K562 (cell line): ENCODE results near the gene CTDSPL2. TPM values are rescaled to one million over a fixed set of nuclear protein-coding genes. Genes with fewer than 3 reads are reported as not detected.
A peak's percentile ranks its signal among the peaks of the same experiment; 100 is the strongest.

ENCODE experiments used
- ATAC-seq: fragments of 200-7000 bp; cut with Tn5 transposase; 3 replicates; pipeline ENCODE4 v1.9.1; 2020; ENCODE audit warnings: moderate library complexity
- BruUV-seq: library from RNA; stranded (reverse); fragments of 400-500 nt; replicated peaks from 2 replicates; lab custom pipeline; 2021; lab: Mats Ljungman, UMichigan
- CTCF ChIA-PET: fragments of 300-600 bp; formaldehyde crosslinking; extraction: SDS; loops from one replicate; lab custom pipeline; 2021; ENCODE audit warnings: low intra/inter-chr PET ratio; lab: Yijun Ruan, JAX
- POLR2A ChIA-PET: fragments of 300-600, 350-650 bp; sonication (Branson Sonifier 250); formaldehyde crosslinking; extraction: SDS; loops from one replicate; lab custom pipeline; 2021; ENCODE audit warnings: antibody characterized with exemption, inconsistent platforms; lab: Yijun Ruan, JAX
- DNase-seq, 4 experiments: peaks; one replicate each; pipeline versions ENCODE4 v3.0.0 to v3.0.0-alpha.2; 2011 to 2018; ENCODE audit warnings: low spot score in 3 of 4, mixed read lengths in 3 of 4; ENCODE audit errors: extremely low read depth in 1 of 4
- FAIRE-seq: peaks from 2 replicates; lab custom pipeline; 2011; peaks lifted over from hg19 to GRCh38; lab: Jason Lieb, UNC
- H2AFZ ChIP-seq: 2 replicates; pipeline ENCODE4 v1.6.0; 2011; ENCODE audit warnings: low read depth, low read length, control low read depth, inconsistent platforms
- H3K27ac ChIP-seq: fragments of 200-600 bp; 3 replicates; pipeline ENCODE4 v1.8.0; 2011; ENCODE audit warnings: low read depth, mild to moderate bottlenecking, control low read depth, inconsistent platforms, low read length, moderate library complexity, mixed read lengths; ENCODE audit errors: extremely low read depth
- H3K27me3 ChIP-seq, 2 experiments: fragments of 300-600 bp in 1 of 2; 2 replicates in 1 of 2; 3 replicates in 1 of 2; pipeline versions ENCODE4 v1.6.0 to v1.8.0; 2011; ENCODE audit warnings: inconsistent platforms in 2 of 2, low read length in 2 of 2, mild to moderate bottlenecking in 1 of 2, mixed read lengths in 1 of 2, moderate library complexity in 1 of 2; ENCODE audit not compliant: control insufficient read depth in 2 of 2, insufficient read depth in 2 of 2
- H3K36me3 ChIP-seq: fragments of 300-600 bp; 3 replicates; pipeline ENCODE4 v1.8.0; 2011; ENCODE audit warnings: mild to moderate bottlenecking, low read length, inconsistent platforms; ENCODE audit not compliant: control insufficient read depth, insufficient read depth
- H3K4me1 ChIP-seq, 2 experiments: fragments of 200-600 bp in 1 of 2; replicated peaks in 1 of 2; 2 replicates in 1 of 2; 3 replicates in 1 of 2; pipeline versions ENCODE4 v1.5.1 to v1.8.0; 2011; ENCODE audit warnings: inconsistent platforms in 2 of 2, low read length in 2 of 2, mild to moderate bottlenecking in 1 of 2, mixed read lengths in 1 of 2, moderate library complexity in 1 of 2; ENCODE audit not compliant: control insufficient read depth in 2 of 2, insufficient read depth in 2 of 2
- H3K4me2 ChIP-seq: 2 replicates; pipeline ENCODE4 v1.6.1; 2011; ENCODE audit warnings: low read length, control low read depth, inconsistent platforms, mixed read lengths; ENCODE audit not compliant: insufficient read depth
- H3K4me3 ChIP-seq: fragments of 200-600 bp; sonication (generic), shearing (Covaris generic); 2 replicates; pipeline ENCODE4 v1.5.1; 2016; ENCODE audit warnings: control low read depth, inconsistent platforms
- H3K79me2 ChIP-seq: fragments of 200-600 bp; 3 replicates; pipeline ENCODE4 v1.8.0; 2011; ENCODE audit warnings: low read length, inconsistent platforms; ENCODE audit not compliant: control insufficient read depth, insufficient read depth
- H3K9ac ChIP-seq, 2 experiments: 2 replicates each; pipeline versions ENCODE4 v1.6.0 to v1.6.1; 2011; ENCODE audit warnings: low read depth in 2 of 2, low read length in 2 of 2, control low read depth in 1 of 2, inconsistent platforms in 1 of 2, mild to moderate bottlenecking in 1 of 2, mixed read lengths in 1 of 2; ENCODE audit not compliant: insufficient read depth in 1 of 2
- H3K9me1 ChIP-seq: one replicate; pipeline ENCODE4 v1.6.0; 2011; ENCODE audit warnings: inconsistent platforms, mild to moderate bottlenecking, low read length, moderate library complexity; ENCODE audit not compliant: control insufficient read depth, insufficient read depth
- H3K9me3 ChIP-seq: replicated peaks from 2 replicates; pipeline ENCODE4 v1.5.1; 2011; ENCODE audit warnings: low read depth, low read length, inconsistent platforms; ENCODE audit not compliant: control insufficient read depth, insufficient read depth
- H4K20me1 ChIP-seq: replicated peaks from 2 replicates; pipeline ENCODE4 v1.6.1; 2011; ENCODE audit warnings: low read length, inconsistent platforms, mixed read lengths; ENCODE audit not compliant: control insufficient read depth, insufficient read depth
- CBX8 ChIP-seq: fragments of 200-600 bp; sonication (generic); IDR thresholded peaks from 2 replicates; pipeline ENCODE4 v1.6.1; 2012; ENCODE audit warnings: borderline replicate concordance, mixed run types, low read depth, mild to moderate bottlenecking, moderate library complexity, mixed read lengths, low read length, control low read depth, inconsistent platforms; ENCODE audit not compliant: poor library complexity, severe bottlenecking; ENCODE audit errors: extremely low read depth
- KDM1A ChIP-seq, 2 experiments: fragments of 450-650 bp; IDR thresholded peaks; 2 replicates each; pipeline ENCODE4 v1.6.1; 2016; ENCODE audit warnings: mild to moderate bottlenecking in 2 of 2
- MCM5 ChIP-seq: fragments of 450-650 bp; IDR thresholded peaks from 2 replicates; pipeline ENCODE4 v1.6.1; 2016; ENCODE audit warnings: low read depth
- MYNN ChIP-seq, 2 experiments: sonication (generic); formaldehyde crosslinking in 1 of 2; IDR thresholded peaks; 2 replicates each; pipeline versions ENCODE4 v1.5.0 to v1.6.1; 2016 to 2020; ENCODE audit warnings: antibody characterized with exemption in 1 of 2, missing genetic modification reagents in 1 of 2
- POLR2A ChIP-seq: fragments of 450-650 bp; conservative IDR thresholded peaks from 2 replicates; pipeline ENCODE4 v1.6.1; 2016
- SUPT5H ChIP-seq: fragments of 450-650 bp; IDR thresholded peaks from 2 replicates; pipeline ENCODE4 v1.6.1; 2016
- TGIF2 ChIP-seq: sonication (generic); formaldehyde crosslinking; IDR thresholded peaks from 2 replicates; pipeline ENCODE4 v1.8.1; 2022; ENCODE audit warnings: mild to moderate bottlenecking, missing genetic modification reagents, moderate library complexity
- ZBED1 ChIP-seq: IDR thresholded peaks from 2 replicates; pipeline ENCODE4 v1.6.1; 2014
- ZNF165 ChIP-seq: fragments of 250-450 bp; sonication (Bioruptor Pico); IDR thresholded peaks from 2 replicates; pipeline ENCODE4 v1.4.0; 2020; ENCODE audit warnings: borderline replicate concordance
- WGBS: fragments of 100-300 bp; shearing (Covaris generic); methylation state at CpG from one replicate; pipeline ENCODE4 v1.1.6; 2016; ENCODE audit warnings: low coverage, mixed read lengths; ENCODE audit not compliant: insufficient coverage; ENCODE audit errors: missing lambda C conversion rate; 5-methylcytosine and 5-hydroxymethylcytosine counted together
- in situ Hi-C: fragments of 300-500 bp; cut with MboI; formaldehyde crosslinking; loops from 4 replicates; pipeline ENCODE4 v1.15.0; 2018; ENCODE audit warnings: inconsistent platforms, mixed read lengths
- intact Hi-C: fragments of 100-400 bp; cut with micrococcal nuclease; formaldehyde crosslinking; loops from 2 replicates; pipeline ENCODE4 v1.14.2; 2022
- polyA plus RNA-seq, 8 experiments: library from polyadenylated mRNA; depleted of rRNA in 4 of 8; stranded (reverse) in 5 of 8; unstranded in 3 of 8; fragments of >200 nt; fragmentation: Nextera tagmentation in 2 of 8; fragmentation: Illumina TruSeq in 1 of 8; extraction: Ambion mirVana in 2 of 8; extraction: Trizol in 1 of 8; gene quantifications; 2 replicates each; pipeline versions ENCODE4 v1.2.1 to v1.2.3, GENCODE V29; 2011 to 2014; ENCODE audit warnings: inconsistent platforms in 1 of 8, missing spikeins in 1 of 8
- total RNA-seq, 7 experiments: library from RNA; depleted of rRNA in 6 of 7; stranded (reverse); fragments of >200 nt in 6 of 7; fragmentation: Illumina TruSeq in 2 of 7; extraction: Trizol in 2 of 7; gene quantifications; 2 replicates each; pipeline versions ENCODE4 v1.2.1 to v1.2.3, GENCODE V29; 2011 to 2021; ENCODE audit warnings: low replicate concordance in 1 of 7
- TF ChIP-seq, protein P1 (sequence below): sonication (generic); formaldehyde crosslinking; IDR thresholded peaks from 2 replicates; pipeline ENCODE4 v1.8.0; 2022; ENCODE audit warnings: missing genetic modification reagents, mild to moderate bottlenecking, borderline replicate concordance

Gene CTDSPL2
- total and polyA plus RNA-seq, 9 of the 15 experiments (the other 6 are each of a cell fraction or from before 2014, with no cell fraction given): 16.8 to 79.0 (median 53.1) TPM

DNA sequence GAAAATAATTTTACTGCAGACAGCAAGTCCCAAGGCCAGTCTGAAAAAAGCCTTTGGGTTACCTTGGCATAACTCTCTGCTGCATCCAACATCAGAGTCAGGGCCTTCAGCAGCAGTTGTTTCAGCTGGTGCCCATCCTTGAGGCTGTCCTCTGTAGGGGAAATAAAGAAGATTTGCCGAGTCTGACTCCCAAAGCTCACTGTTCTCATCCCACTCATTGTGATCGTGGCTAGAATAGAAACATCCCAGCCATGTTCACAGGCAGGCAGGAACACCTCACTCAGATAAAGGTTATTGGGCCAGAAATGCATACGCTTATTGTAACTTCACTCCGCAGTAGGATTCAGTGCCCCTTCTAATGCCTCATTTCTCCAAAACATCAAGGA, 138.7 kb downstream of the CTDSPL2 start:
- Histone ChIP-seq H3K9me3 (no peaks in the 10 kb centered on the region; the same call in 1 of the 2 replicates), H3K9ac (no peak overlapping the region), H3K79me2 (no peaks in the 10 kb centered on the region), H3K9me1 (no peaks in the 10 kb centered on the region), H4K20me1 (no peaks in the 10 kb centered on the region), H3K4me1 (no peaks in the 10 kb centered on the region), H3K4me3 (no peak overlapping the region), H3K27me3 (no peaks in the 10 kb centered on the region), H3K4me2 (no peak overlapping the region), H3K27ac (no peak overlapping the region; the same call in 2 of the 3 replicates), H2AFZ (no peak overlapping the region), H3K36me3 (peaks cover 91% of the 10 kb centered on the region)
- 92% methylated on average over 4 of the region's 4 CpGs for WGBS
- BruUV-seq: no TSS peak
- ATAC-seq (no peak; the same call in 2 of the 3 replicates), DNase-seq (no peak), FAIRE-seq (no peak)
- ChIA-PET POLR2A (no interaction called here), CTCF (no interaction called here)
- TF ChIP-seq MYNN (IDR thresholded peaks at IDR 0.05): peak; percentile 1; the same call in 1 of the 2 replicates
- TF ChIP-seq MYNN (CRISPR knock-in tag; IDR thresholded peaks at IDR 0.05): no peak
- no peak for TF ChIP-seq KDM1A (IDR thresholded peaks at IDR 0.05)
- TF ChIP-seq POLR2A: peak; percentile 21
- TF ChIP-seq SUPT5H: 0 out of 2 replicates have a peak, but pooled peaks have one; percentile 11
- intact Hi-C loops (no loop called here), in situ Hi-C loops (no loop called here)

DNA sequence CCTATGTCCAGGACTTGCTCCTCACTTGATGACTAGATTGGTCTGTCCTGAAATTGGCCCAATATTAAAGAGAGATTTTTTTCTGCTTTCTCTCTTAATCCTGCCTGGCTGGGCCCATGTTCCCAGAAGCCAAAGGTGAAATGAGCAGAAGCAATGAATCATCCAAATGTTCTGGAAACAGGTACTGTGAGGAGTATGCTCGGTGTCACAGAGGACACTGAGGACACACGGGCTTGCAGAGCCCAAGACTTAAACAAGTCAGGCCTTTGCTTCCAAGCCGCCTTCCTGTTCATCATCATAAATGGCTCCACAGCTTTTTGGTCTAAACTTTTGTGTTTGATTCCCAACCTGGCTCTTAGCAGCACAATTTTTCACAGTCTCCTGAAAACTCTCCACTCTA, 140.9 kb downstream of the CTDSPL2 start:
- POLR2A ChIA-PET: interaction anchor here (0.6 to 0.7 kb wide), 2 partner anchors 14 to 156 kb away, joined by 3 to 4 read pairs; no protein-coding TSS in a partner anchor
- BruUV-seq: TSS peak; percentile 5
- FAIRE-seq: no peak
- TF ChIP-seq TGIF2 (CRISPR knock-in tag) (no peak), ZBED1 (no peak), MCM5 (no peak), MYNN (IDR thresholded peaks at IDR 0.05) (no peak), MYNN (CRISPR knock-in tag; IDR thresholded peaks at IDR 0.05) (no peak), ZNF165 (CRISPR knock-in tag) (no peak), CBX8 (no peak)
- TF ChIP-seq, protein P1, sequence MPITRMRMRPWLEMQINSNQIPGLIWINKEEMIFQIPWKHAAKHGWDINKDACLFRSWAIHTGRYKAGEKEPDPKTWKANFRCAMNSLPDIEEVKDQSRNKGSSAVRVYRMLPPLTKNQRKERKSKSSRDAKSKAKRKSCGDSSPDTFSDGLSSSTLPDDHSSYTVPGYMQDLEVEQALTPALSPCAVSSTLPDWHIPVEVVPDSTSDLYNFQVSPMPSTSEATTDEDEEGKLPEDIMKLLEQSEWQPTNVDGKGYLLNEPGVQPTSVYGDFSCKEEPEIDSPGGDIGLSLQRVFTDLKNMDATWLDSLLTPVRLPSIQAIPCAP (CRISPR knock-in tag): no peak

More for the DNA sequence above, 140.9 kb downstream of the CTDSPL2 start:
- Histone ChIP-seq H3K27ac (no peak overlapping the region), H3K27me3 (no peaks in the 10 kb centered on the region), H3K36me3 (peaks cover 81% of the 10 kb centered on the region), H3K79me2 (no peaks in the 10 kb centered on the region), H3K4me3 (no peak overlapping the region), H2AFZ (no peak overlapping the region), H3K9me1 (no peaks in the 10 kb centered on the region), H3K9ac (no peak overlapping the region), H3K4me1 (no peaks in the 10 kb centered on the region), H4K20me1 (no peaks in the 10 kb centered on the region), H3K4me2 (no peak overlapping the region), H3K9me3 (no peaks in the 10 kb centered on the region; the same call in 1 of the 2 replicates)
- ATAC-seq (no peak), DNase-seq (no peak)
- in situ Hi-C loops (no loop called here), intact Hi-C loops (no loop called here)
- CTCF ChIA-PET: no interaction called here
- WGBS: 84% methylated on average over 3 of the region's 3 CpGs
